Measurements from ENCODE around the gene TENM3. TPM values are rescaled to one million over a fixed set of nuclear protein-coding genes. Genes with fewer than 3 reads are reported as not detected.

TENM3 gene
- total and polyA plus RNA-seq, 10 of the 15 experiments (the other 5 are each of a cell fraction or from before 2014, with no cell fraction given), result 0.01 to 1.7 (median 0.08) TPM; not detected in 2

GRCh38 chr4:182434720-182435119 is 191.5 kb downstream of the TENM3 start:
- FAIRE-seq, result no peak
- SMC1A ChIA-PET (ENCODE audit: uncharacterized antibody, unreplicated experiment), result no interaction called here
- RAD21 ChIA-PET (ENCODE audit: unreplicated experiment), result interaction anchor here (0.9 kb wide), 1 partner anchor 112 kb away, joined by 3 read pairs; no protein-coding TSS in a partner anchor
- Histone ChIP-seq H4K20me1 (ENCODE audit: control insufficient read depth, insufficient read depth) (no peaks in the 10 kb centered on the region), H3K36me3 (ENCODE audit: control insufficient read depth in 2 of 2, insufficient read depth in 2 of 2, low read length in 1 of 2) (no peaks in the 10 kb centered on the region), H3K27ac (ENCODE audit: control insufficient read depth, insufficient read depth) (no peak overlapping the region), H3K79me2 (ENCODE audit: control insufficient read depth, insufficient read depth, low read length) (no peaks in the 10 kb centered on the region), H3K27me3 (replicated peaks in 1 of 2; ENCODE audit: control insufficient read depth in 2 of 2, insufficient read depth in 2 of 2, low read length in 1 of 2) (no peaks in the 10 kb centered on the region), H3K9ac (ENCODE audit: control insufficient read depth, insufficient read depth, low read length) (no peak overlapping the region), H3K4me1 (ENCODE audit: control insufficient read depth, insufficient read depth, low read length) (no peaks in the 10 kb centered on the region), H2AFZ (ENCODE audit: control insufficient read depth, low read depth, low read length) (no peak overlapping the region), H3K4me3 (no peak overlapping the region), H3K4me2 (ENCODE audit: control insufficient read depth, insufficient read depth) (no peak overlapping the region), H3K9me3 (replicated peaks; ENCODE audit: control insufficient read depth, insufficient read depth, low read length) (no peaks in the 10 kb centered on the region)
- intact Hi-C loops (cut with micrococcal nuclease; ENCODE audit: unreplicated experiment) (no loop called here), in situ Hi-C loops (cut with MboI) (no loop called here)
- POLR2A ChIA-PET, result no interaction called here
- CTCF ChIA-PET, result interaction anchor here (0.5 kb wide), 1 partner anchor 9 kb away, joined by 3 read pairs; no protein-coding TSS in a partner anchor
- no peak for TF ChIP-seq PML (IDR thresholded peaks at IDR 0.05; ENCODE audit: low read length)
- TF ChIP-seq STAT1 (conservative IDR thresholded peaks at IDR 0.05), result no peak
- TF ChIP-seq YBX1 (IDR thresholded peaks at IDR 0.05), result no peak
- TF ChIP-seq FOXK2 (IDR thresholded peaks at IDR 0.05), result no peak
- TF ChIP-seq HDAC2 (IDR thresholded peaks at IDR 0.05), result no peak
- no peak for TF ChIP-seq HCFC1 (IDR thresholded peaks at IDR 0.05; ENCODE audit: low read length)
- TF ChIP-seq TARDBP (IDR thresholded peaks at IDR 0.05; ENCODE audit: borderline replicate concordance), result no peak
- no peak for TF ChIP-seq KAT2A (conservative IDR thresholded peaks at IDR 0.05; ENCODE audit: control insufficient read depth, low read depth, low read length)
- TF ChIP-seq ZNF274 (IDR thresholded peaks at IDR 0.05; ENCODE audit: insufficient read depth, insufficient read length), result no peak
- TF ChIP-seq GATAD2B (conservative IDR thresholded peaks at IDR 0.05; ENCODE audit: low read depth), result no peak
- TF ChIP-seq NR2C1 (IDR thresholded peaks at IDR 0.05), result no peak
- TF ChIP-seq IKZF2 (IDR thresholded peaks at IDR 0.05), result no peak
- ATAC-seq, result no peak
- no TSS peak for BruUV-seq (replicated peaks)
- WGBS (ENCODE audit: insufficient coverage, insufficient replicate concordance, low lambda C conversion rate, missing lambda C conversion rate), result 29% methylated on average over 4 of the region's 4 CpGs
- DNase-seq (ENCODE audit: low read depth, low spot score), result no peak

GRCh38 chr4:182435401-182435800 is 192.2 kb downstream of the TENM3 start:
- H3K4me2 ChIP-seq (ENCODE audit: control insufficient read depth, insufficient read depth), result no peak overlapping the region
- ChIA-PET CTCF (no interaction called here), POLR2A (no interaction called here), RAD21 (ENCODE audit: unreplicated experiment) (no interaction called here), SMC1A (ENCODE audit: uncharacterized antibody, unreplicated experiment) (no interaction called here)
- no peaks in the 10 kb centered on the region for H3K27me3 ChIP-seq (replicated peaks in 1 of 2; ENCODE audit: control insufficient read depth in 2 of 2, insufficient read depth in 2 of 2, low read length in 1 of 2)
- no peak overlapping the region for H3K27ac ChIP-seq (ENCODE audit: control insufficient read depth, insufficient read depth)
- no TSS peak for BruUV-seq (replicated peaks)
- no peak overlapping the region for H2AFZ ChIP-seq (ENCODE audit: control insufficient read depth, low read depth, low read length)
- no peak overlapping the region for H3K9ac ChIP-seq (ENCODE audit: control insufficient read depth, insufficient read depth, low read length)
- H3K9me3 ChIP-seq (replicated peaks; ENCODE audit: control insufficient read depth, insufficient read depth, low read length), result no peaks in the 10 kb centered on the region
- intact Hi-C loops (cut with micrococcal nuclease; ENCODE audit: unreplicated experiment), result no loop called here
- no peaks in the 10 kb centered on the region for H3K36me3 ChIP-seq (ENCODE audit: control insufficient read depth in 2 of 2, insufficient read depth in 2 of 2, low read length in 1 of 2)
- ATAC-seq (no peak), FAIRE-seq (no peak), DNase-seq (ENCODE audit: low read depth, low spot score) (no peak)
- WGBS (ENCODE audit: insufficient coverage, insufficient replicate concordance, low lambda C conversion rate, missing lambda C conversion rate), result 23% methylated on average over 4 of the region's 4 CpGs
- no peaks in the 10 kb centered on the region for H3K79me2 ChIP-seq (ENCODE audit: control insufficient read depth, insufficient read depth, low read length)
- in situ Hi-C loops (cut with MboI), result no loop called here
- H4K20me1 ChIP-seq (ENCODE audit: control insufficient read depth, insufficient read depth), result no peaks in the 10 kb centered on the region
- H3K4me1 ChIP-seq (ENCODE audit: control insufficient read depth, insufficient read depth, low read length), result no peaks in the 10 kb centered on the region
- H3K4me3 ChIP-seq, result no peak overlapping the region
- TF ChIP-seq NFYB (IDR thresholded peaks at IDR 0.05; ENCODE audit: insufficient read depth, low read depth, low read length) (no peak), ATF2 (IDR thresholded peaks at IDR 0.05; ENCODE audit: low read length) (no peak), SMAD5 (IDR thresholded peaks at IDR 0.05; ENCODE audit: low read depth) (no peak), CREM (IDR thresholded peaks at IDR 0.05; ENCODE audit: low read depth) (no peak), POLR2A (IDR thresholded peaks at IDR 0.05; ENCODE audit: low read depth, low read length) (no peak), HDGF (IDR thresholded peaks at IDR 0.05) (no peak), FOXM1 (IDR thresholded peaks at IDR 0.05; ENCODE audit: low read depth, low read length) (no peak), FOXK2 (IDR thresholded peaks at IDR 0.05) (no peak), MAX (IDR thresholded peaks at IDR 0.05; ENCODE audit: low read depth, low read length) (no peak), MTA3 (IDR thresholded peaks at IDR 0.05; ENCODE audit: borderline replicate concordance, low read length) (no peak), SIN3A (IDR thresholded peaks at IDR 0.05; ENCODE audit: low read depth, low read length) (no peak)

Measured in GM12878 (cell line).